ENCODE measurements around the gene MYH10.

Gene MYH10

GRCh38 chr17:8490256-8491023, 140.1 kb downstream of the MYH10 start:
- no peak for DNase-seq

DNA sequence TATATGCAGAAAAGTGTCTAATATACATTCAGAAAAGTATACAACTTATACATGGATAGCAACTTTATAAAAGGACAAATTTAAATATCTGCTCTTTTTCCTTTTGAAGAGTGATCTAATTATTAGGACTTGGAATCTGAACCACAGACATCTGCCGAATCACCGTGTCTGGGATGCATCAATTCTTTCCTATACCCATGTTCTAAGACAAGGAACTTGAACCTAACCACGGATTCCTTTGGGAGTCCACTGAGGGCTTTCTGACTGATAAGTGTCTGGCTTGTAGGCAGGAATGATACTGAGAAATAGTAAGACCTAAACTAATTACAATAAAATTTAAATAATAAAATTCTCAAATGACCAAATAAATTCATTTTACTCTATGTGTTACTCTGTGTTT, 140.7 kb downstream of the MYH10 start:
- no peak for DNase-seq

DNA sequence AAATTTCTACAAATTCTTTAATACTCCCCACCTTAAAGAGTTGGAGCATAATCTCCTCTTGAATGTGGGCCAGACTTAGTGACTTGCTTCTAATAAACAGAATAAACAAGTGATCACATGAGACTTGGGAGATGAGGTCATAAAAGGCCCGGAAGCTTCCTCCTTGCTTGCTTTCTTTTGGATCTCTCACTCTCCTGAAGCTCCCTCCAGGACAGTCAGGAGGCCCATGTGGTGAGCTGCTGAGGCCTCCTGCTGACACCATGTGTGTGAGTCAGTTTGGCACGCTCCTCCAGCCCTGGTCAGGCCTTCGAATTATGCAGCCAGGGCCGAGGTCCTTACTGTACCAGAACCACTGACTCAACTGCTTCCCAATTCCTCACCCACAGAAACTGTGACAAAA, 141.6 kb downstream of the MYH10 start:
- peak; percentile 56 for DNase-seq

GRCh38 chr17:8488491-8488890, 142.0 kb downstream of the MYH10 start:
- no peak for DNase-seq

DNA sequence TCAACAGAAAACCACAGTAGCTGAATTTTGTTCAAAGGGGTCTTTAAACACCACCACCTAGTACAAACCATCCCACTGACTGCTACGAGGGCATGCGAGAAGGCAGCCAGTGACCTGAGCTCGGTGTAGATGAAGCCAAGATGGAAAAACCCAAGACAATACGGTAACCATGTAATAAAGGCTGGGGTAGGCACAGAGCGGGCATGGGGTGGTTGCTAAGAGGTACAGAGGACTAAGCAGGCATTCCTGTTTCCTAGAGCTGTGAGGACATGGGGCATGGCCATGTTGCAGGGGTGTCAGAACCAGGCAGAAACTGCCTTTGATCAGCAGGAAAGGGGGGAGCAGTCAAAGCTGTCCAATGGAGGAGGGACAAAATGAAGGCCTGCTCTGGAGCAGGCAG, 142.8 kb downstream of the MYH10 start:
- DNase-seq: no peak

DNA sequence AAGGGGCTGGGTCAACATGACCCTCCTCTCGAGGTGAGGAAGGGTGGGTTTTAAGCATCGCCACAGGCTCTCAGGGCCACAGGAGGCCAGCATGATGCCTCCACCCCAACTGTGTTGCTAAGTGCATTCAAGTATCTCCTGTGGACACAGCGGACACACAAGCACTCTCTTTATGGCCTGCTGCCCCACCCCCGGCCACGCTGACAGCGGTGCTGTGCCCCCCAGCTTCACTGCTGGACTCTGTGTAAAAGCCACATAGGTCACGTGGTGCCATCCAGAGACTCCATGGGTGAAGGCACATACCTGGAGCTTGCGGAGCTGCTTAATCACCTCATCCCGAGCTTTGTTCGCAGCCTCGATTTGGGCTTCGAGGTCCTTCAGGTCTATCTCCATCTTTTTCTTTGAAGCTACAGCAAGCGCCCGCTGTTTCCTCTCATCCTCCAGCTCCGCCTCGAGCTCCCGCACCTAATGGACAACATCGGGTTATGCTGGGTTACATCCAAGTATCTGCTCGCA, 143.3 kb downstream of the MYH10 start:
- no peak for DNase-seq

DNA sequence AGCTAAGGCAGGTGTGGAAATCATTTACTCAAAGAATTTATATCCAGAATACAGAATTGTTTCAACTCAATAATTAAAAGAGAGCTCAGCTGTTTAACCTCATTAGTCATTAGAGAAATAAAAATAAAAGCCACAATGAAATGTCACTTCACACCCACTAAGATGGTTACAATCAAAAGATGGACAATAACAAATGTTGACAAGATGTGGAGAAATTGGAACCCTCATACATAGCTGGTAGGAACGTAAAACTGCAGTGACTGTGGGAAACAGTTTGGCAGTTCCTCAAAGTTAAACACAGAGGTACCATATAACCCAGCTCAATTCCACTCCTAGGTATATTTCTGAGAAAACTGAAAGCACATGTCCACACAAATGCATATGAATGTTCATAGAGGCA, 145.0 kb downstream of the MYH10 start:
- no peak for DNase-seq

DNA sequence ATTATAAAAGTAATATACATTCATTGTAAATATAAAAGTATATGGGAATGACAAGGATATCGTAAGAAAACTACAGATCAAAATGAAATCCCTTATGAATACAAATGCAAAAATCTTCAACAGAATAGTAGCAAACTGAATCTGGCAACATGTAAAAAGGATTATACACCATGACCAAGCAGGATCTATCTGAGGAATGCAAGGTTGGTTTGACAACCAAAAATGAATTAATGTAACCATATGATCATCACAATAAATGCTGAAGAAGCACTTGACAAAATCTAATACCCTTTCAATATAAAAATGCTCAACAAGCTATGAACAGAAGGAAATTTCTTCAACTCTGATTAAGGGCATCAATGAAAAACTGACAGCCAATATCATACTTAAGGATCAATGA, 146.1 kb downstream of the MYH10 start:
- no peak for DNase-seq

DNA sequence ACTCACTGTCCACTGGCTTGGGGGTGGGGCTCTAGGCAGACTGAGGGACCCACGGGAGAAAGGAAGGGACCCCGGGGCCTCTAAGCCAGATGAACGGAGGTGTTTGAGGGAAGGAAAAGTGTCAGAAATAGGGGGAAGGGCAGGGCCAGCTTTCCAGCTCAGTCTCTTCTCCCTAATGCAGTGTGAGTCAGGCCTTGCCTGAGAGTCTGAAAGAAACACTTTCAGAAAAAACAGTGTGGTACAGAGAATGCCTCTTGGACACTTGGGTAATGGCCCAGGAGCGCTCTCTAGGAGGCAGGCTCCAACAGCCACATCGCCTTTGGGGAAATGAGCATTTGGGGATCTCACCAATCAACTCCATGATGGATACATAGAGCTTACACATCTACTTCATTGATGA, 148.0 kb downstream of the MYH10 start:
- no peak for DNase-seq

DNA sequence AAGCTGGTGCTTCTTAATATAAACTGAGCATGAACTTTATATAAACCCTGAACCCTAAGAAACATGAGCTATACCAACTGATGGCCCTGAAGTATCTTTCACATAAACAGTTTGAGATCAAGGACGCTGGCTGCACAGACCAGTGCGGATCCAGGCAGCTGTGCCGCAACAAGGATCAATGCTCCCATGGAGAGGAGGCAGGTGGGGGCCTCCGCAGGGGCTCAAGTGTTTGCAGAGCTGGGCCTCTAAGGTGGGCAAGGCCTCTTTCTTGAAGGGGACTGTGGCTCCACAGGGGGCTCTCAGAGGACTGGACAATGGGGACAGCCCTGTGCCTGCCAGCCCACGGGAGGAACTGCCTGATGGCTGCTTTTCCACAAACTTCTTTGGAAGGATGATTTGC, 148.8 kb downstream of the MYH10 start:
- no peak for DNase-seq

- no peak for DNase-seq
Observed at GRCh38 chr17:8481089-8481488, 149.4 kb downstream of the MYH10 start.

- no peak for DNase-seq
Observed at GRCh38 chr17:8480011-8480976, 150.2 kb downstream of the MYH10 start.

DNA sequence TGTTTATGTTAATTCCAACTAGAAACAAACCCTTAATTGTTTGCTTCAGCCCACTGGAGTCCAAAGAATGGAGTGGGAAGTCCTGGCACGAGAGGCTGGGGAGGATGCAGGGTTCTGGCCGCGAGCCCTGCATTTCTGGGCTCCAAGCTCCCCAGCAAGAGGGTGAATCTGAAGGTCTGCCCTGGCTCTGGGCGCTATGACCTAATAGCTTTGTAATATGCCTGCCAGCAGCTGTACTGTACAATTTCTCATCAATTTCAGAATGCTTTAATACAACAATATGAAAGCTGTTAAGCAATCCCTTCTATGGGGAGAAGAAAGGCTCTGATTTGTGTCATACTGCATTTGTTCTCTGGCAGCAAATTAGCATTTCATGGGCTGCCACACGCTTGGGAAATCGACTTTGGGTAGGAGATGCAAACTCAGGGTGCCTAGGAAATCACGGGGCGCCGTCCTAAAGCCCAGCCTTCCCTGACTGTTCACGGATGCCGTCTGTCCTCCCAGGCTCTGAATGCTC, 151.0 kb downstream of the MYH10 start:
- no peak for DNase-seq

DNA sequence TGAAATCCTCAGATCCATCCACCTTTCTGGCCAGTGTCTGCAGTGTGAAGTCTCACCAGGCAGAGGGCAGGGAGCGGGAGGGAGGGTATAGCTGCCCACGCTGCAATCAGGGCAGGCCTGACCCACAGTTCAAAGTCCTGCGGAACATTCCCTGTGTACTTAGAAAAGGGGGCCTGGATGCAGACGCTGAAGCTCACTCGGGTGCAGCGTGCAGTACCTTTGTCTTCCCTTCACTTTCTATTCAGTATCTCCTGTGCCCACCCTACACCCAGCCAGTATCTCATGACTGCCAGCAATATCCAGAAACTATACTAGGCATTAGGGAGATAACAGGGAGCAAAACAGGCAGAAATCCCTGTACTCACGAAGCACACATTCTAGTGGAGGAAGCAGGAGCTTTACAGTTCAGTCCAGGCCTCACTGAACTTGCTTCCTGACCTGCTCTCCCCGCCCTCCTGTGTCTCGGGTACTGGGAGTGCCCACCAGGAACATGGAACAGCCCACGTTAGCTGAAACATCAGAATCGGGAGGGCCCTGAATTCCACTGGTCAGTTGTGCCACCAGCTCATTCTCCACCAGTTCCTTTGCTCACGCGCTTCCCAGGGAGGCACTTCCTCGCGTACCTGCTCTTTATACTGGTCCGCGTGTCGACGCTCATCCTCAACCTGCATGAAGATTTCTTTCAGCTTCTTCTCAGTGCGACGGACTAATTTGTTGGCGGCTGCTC, 152.6 kb downstream of the MYH10 start:
- DNase-seq: no peak

DNA sequence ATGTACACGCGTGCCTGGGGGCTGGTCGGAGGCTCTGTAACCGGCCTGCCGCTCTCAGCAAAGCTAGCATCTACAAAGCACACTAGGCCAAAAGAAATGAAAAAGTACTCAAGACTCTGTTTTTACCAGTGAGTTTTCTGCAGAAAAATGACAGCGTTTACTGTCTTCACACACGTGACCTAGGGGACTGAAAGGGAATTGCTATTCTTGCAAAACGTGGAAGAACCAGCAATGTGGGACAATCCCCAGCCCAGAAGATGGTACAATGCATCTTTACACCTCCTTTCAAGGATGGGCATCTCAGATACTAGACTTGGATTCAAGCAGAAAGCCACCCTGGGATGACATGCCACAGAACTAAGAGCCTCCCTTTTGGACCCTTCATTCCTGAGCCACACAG, 153.4 kb downstream of the MYH10 start:
- no peak for DNase-seq

DNA sequence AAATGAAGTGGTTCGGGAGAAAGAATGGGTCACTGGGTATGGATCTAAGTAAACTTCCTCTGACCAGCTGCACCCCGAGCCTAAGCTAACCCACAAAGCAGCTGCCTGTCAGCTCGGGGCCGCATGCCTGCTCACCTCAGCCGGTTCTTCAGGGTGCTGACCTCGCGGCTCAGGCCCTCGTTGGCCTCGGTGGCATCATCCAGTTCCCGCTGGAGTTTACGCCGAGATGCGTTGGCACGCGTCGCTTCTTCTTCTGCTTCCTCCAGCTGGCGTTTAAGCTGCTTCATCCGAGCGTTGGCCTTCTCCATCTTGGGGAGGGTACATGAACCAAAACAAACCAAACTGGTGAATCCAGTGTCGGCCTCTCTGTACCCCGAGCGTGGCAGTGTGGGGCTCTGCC, 153.8 kb downstream of the MYH10 start:
- DNase-seq: no peak

DNA sequence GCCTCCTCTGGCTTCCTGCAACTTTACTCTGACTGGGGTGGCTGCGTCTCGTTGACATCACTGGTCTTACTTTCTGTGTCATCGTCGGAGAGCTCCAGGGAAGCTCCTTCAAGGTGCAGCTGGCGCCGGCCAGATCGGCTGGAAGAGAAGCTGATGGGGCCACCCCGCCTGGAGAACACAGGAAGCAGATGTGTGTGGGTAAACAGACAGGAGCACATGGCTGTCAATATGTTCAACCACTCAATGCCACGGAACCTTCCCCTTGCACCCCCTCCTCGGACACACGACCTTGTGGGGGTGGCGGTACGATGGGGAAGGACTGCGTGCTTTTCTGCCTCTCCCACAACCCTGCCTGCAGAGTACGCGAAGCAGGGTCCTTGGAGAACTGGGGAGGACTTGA, 154.7 kb downstream of the MYH10 start:
- no peak for DNase-seq

DNA sequence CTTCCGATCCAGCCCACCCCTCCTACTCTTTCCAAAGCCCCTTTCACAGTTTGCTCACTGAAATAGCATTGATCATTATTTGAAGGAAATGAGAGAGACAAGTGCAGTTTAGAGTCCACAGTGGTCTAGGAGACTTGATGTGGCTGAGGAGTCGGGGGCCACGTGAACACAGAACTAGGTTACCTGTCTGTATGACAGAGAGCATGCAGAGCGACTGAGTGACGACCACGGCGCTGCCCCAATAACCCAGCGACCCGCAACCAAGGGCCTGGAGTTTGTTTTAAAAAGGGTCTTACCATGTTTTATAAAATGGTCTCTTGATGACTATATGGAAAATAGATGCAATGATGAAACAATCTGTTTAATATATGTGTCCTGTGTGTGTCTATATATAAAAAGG, 155.3 kb downstream of the MYH10 start:
- no peak for DNase-seq

DNA sequence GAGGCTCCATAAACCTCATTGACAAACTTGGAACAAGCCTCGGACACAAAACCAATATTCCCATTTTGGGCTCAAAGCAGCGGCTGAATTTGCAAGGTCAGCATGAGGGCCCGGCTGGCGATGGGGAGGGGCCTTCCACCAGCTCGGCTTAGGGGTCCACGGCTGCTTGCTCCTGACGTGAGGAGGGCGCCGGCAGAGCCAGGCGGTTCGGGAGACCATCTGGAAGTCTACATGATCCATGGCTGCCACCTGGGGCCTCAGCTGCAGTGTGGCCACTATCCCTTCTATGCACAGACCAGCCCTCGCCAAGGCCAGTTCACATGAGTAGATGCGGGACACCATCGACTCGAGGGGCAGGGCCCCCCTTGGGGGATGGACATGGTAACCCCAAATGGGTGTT, 155.7 kb downstream of the MYH10 start:
- no peak for DNase-seq

GRCh38 chr17:8473451-8474192, 156.9 kb downstream of the MYH10 start:
- DNase-seq: no peak

DNA sequence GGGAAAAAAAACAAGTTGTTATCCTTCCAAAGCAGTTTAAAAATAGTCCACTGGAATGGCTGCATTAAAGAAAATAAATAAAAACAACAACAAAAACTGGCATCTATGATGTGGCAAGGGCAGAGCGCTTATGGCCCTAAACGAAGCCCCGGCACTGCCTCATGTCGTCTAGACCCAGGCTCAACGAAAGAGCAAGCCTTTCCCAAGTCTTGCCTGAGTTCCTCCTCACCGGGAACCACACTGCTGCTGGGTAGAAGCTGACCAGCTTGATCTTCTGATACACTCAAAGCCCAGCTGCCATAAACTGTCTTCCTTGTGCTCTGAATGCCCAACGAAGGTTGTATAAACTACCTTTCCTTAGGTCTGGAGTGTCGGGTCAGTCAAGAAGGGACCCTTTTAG, 157.9 kb downstream of the MYH10 start:
- DNase-seq: no peak

DNA sequence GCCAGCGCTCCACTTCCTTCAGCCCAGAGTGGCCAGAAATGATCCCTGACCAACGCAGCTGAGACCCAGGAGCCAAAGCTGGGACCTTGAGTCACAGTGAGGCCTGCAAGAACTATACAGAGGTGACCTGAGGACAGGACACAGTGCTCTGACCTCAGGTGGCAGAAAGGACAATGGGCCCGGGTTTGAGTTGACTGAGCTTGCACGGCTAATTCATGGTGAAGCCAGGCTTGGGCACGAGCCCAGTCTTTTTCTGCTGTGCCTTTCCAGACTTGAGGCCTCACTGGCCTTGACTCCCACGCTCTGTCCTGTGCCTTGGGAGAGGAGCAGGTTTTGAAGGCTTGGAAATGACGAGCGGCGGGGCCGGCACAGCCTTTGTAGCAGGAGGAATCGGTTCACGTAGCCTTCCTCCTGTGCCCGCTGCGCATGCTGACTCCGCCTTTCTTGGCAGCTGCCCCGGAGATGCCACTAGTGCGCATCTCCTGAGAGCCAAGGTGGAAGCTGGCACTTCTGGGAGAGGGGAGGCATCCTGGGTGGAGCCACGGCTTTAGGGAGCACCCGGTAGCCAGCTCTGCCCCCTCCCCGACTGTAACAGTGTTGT, 160.0 kb downstream of the MYH10 start:
- DNase-seq: no peak
